MG63 (cell line): ENCODE results near the gene ZG16. TPM values are rescaled to one million over a fixed set of nuclear protein-coding genes. Genes with fewer than 3 reads are reported as not detected.
"Not testable (repeated sequence)": the region's sequence is repeated elsewhere in the genome, so short reads cannot be mapped to it uniquely, and the experiment has no call there.

Experiments used
- DNase-seq: peaks from one replicate; pipeline ENCODE4 v3.0.0-alpha.2; 2020
- H3K27me3 ChIP-seq: fragments of 250-450 bp; sonication (Bioruptor Pico); 2 replicates; pipeline ENCODE4 v1.5.1; 2020; ENCODE audit warnings: mild to moderate bottlenecking, moderate library complexity
- H3K36me3 ChIP-seq: fragments of 250-450 bp; sonication (Bioruptor Pico); 2 replicates; pipeline ENCODE4 v1.5.1; 2020; ENCODE audit warnings: mild to moderate bottlenecking, moderate library complexity
- H3K4me3 ChIP-seq: fragments of 250-450 bp; sonication (Bioruptor Pico); 2 replicates; pipeline ENCODE4 v1.5.1; 2020; ENCODE audit warnings: mild to moderate bottlenecking, moderate library complexity
- H3K9me3 ChIP-seq: fragments of 250-450 bp; sonication (Bioruptor Pico); 2 replicates; pipeline ENCODE4 v1.5.1; 2020; ENCODE audit warnings: mild to moderate bottlenecking, moderate library complexity
- total RNA-seq: library from RNA; depleted of rRNA; stranded (reverse); fragments of >200 nt; shearing (Covaris generic); gene quantifications from 2 replicates; pipeline ENCODE4 v1.2.3, GENCODE V29; 2014; ENCODE audit warnings: low replicate concordance

The ZG16 gene
- total RNA-seq, 1 experiment from 2014 or later = not detected

GRCh38 chr16:29793153-29793552, 15.1 kb downstream of the ZG16 start:
- peaks cover 54% of the 10 kb centered on the region for H3K36me3 ChIP-seq
- DNase-seq, H3K27me3 ChIP-seq, H3K4me3 ChIP-seq, H3K9me3 ChIP-seq: not testable (repeated sequence)

- Histone ChIP-seq H3K9me3 (no peaks in the 10 kb centered on the region), H3K4me3 (no peak overlapping the region), H3K27me3 (no peaks in the 10 kb centered on the region), H3K36me3 (peaks cover 65% of the 10 kb centered on the region)
- no peak for DNase-seq
Observed at GRCh38 chr16:29794231-29794710, 16.2 kb downstream of the ZG16 start.

- DNase-seq = no peak
- H3K4me3 ChIP-seq = no peak overlapping the region
- peaks cover 65% of the 10 kb centered on the region for H3K36me3 ChIP-seq
Observed at GRCh38 chr16:29802416-29802935, 24.4 kb downstream of the ZG16 start.

GRCh38 chr16:29804020-29804419, 26.0 kb downstream of the ZG16 start:
- DNase-seq = no peak
- Histone ChIP-seq H3K36me3 (peaks cover 65% of the 10 kb centered on the region), H3K27me3 (no peaks in the 10 kb centered on the region), H3K9me3 (no peaks in the 10 kb centered on the region), H3K4me3 (peak overlapping the region; percentile 70)

More at GRCh38 chr16:29802416-29802935, 24.4 kb downstream of the ZG16 start:
- H3K27me3 ChIP-seq = no peaks in the 10 kb centered on the region
- no peaks in the 10 kb centered on the region for H3K9me3 ChIP-seq

- H3K4me3 ChIP-seq = peak overlapping the region; percentile 70
- no peaks in the 10 kb centered on the region for H3K27me3 ChIP-seq
- DNase-seq = peak; percentile 91
- peaks cover 64% of the 10 kb centered on the region for H3K36me3 ChIP-seq
- H3K9me3 ChIP-seq = no peaks in the 10 kb centered on the region
Observed at GRCh38 chr16:29804455-29805231, 26.6 kb downstream of the ZG16 start.

- peak; percentile 99 for DNase-seq
- H3K9me3 ChIP-seq = no peaks in the 10 kb centered on the region
- H3K27me3 ChIP-seq = no peaks in the 10 kb centered on the region
- H3K36me3 ChIP-seq = peaks cover 64% of the 10 kb centered on the region
- peak overlapping the region; percentile 70 for H3K4me3 ChIP-seq
Observed at GRCh38 chr16:29805232-29806098, 27.4 kb downstream of the ZG16 start.

GRCh38 chr16:29806099-29806579, 28.1 kb downstream of the ZG16 start, which contains the start of gene MAZ:
MAZ (plus strand) TSS chr16:29806529; CDS start chr16:29806702, 173 bp downstream.
- peak; percentile 97 for DNase-seq
- H3K9me3 ChIP-seq = no peaks in the 10 kb centered on the region
- peak within 1 kb of the TSS; percentile 72 for H3K4me3 ChIP-seq
- no peaks in the 10 kb centered on the region for H3K27me3 ChIP-seq
- H3K36me3 ChIP-seq = peaks cover 61% of the 10 kb centered on the region

- H3K9me3 ChIP-seq = no peaks in the 10 kb centered on the region
- H3K4me3 ChIP-seq = peak overlapping the region; percentile 72
- peaks cover 54% of the 10 kb centered on the region for H3K36me3 ChIP-seq
- H3K27me3 ChIP-seq = no peaks in the 10 kb centered on the region
- DNase-seq = peak; percentile 96
Observed at GRCh38 chr16:29806641-29807425, 28.8 kb downstream of the ZG16 start.

- DNase-seq = peak; percentile 96
- Histone ChIP-seq H3K4me3 (peak overlapping the region; percentile 72), H3K36me3 (peaks cover 49% of the 10 kb centered on the region), H3K9me3 (no peaks in the 10 kb centered on the region), H3K27me3 (no peaks in the 10 kb centered on the region)
Observed at GRCh38 chr16:29807426-29808218, 29.6 kb downstream of the ZG16 start.

- peaks cover 43% of the 10 kb centered on the region for H3K36me3 ChIP-seq
- H3K9me3 ChIP-seq = no peaks in the 10 kb centered on the region
- peak overlapping the region; percentile 72 for H3K4me3 ChIP-seq
- no peaks in the 10 kb centered on the region for H3K27me3 ChIP-seq
- DNase-seq = no peak
Observed at GRCh38 chr16:29808219-29808900, 30.3 kb downstream of the ZG16 start.

- Histone ChIP-seq H3K27me3 (no peaks in the 10 kb centered on the region), H3K9me3 (no peaks in the 10 kb centered on the region), H3K4me3 (peak overlapping the region; percentile 72), H3K36me3 (peaks cover 39% of the 10 kb centered on the region)
- DNase-seq = no peak
Observed at GRCh38 chr16:29809031-29809747, 31.1 kb downstream of the ZG16 start.

- Histone ChIP-seq H3K36me3 (peaks cover 36% of the 10 kb centered on the region), H3K4me3 (no peak overlapping the region), H3K9me3 (no peaks in the 10 kb centered on the region), H3K27me3 (no peaks in the 10 kb centered on the region)
- peak; percentile 36 for DNase-seq
Observed at GRCh38 chr16:29809850-29810698, 32.0 kb downstream of the ZG16 start.

GRCh38 chr16:29810699-29811169, 32.7 kb downstream of the ZG16 start:
- Histone ChIP-seq H3K9me3 (no peaks in the 10 kb centered on the region), H3K4me3 (no peak overlapping the region; the same call in 1 of the 2 replicates), H3K36me3 (peaks cover 35% of the 10 kb centered on the region), H3K27me3 (no peaks in the 10 kb centered on the region)
- no peak for DNase-seq
